ENCODE data around the gene EVA1C.
"Not testable (repeated sequence)": the region's sequence is repeated elsewhere in the genome, so short reads cannot be mapped to it uniquely, and the experiment has no call there.

The EVA1C gene

DNA sequence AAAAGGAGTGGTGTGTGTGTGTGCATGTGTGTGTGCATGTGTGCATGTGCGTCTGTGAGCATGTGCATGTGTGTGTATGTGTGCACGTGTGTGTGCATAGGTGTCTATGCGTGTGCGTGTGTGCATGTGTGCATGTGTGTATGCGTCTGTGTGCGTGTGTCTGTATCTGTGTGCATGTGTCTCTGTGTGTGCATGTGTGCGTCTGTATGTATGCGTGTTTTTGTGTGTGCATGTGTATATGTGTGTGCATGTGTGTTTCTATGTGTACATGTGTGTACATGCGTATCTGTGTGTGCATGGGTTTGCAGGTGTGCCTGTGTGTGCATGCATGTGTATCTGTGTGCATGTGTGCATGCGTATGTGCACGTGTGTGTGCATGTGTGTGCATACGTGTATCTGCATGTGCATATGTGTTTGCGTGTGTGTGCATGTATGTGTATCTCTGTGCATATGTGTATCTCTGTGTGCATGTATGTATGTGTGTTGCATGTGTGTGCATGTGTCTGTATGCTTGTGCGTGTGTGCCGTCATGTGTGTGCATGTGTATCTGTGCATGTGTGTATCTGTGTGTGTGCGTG lies 94.9 kb downstream of the EVA1C start:
- no peaks in the 10 kb centered on the region for H3K9me3 Mint-ChIP-seq
- no peaks in the 10 kb centered on the region for H3K27me3 Mint-ChIP-seq
- no peak overlapping the region for H3K27ac Mint-ChIP-seq
- H3K4me1 Mint-ChIP-seq (ENCODE audit: low read depth), result no peaks in the 10 kb centered on the region
- H3K4me3 Mint-ChIP-seq, result no peak overlapping the region
- H3K36me3 Mint-ChIP-seq (ENCODE audit: low read depth), result peaks cover 29% of the 10 kb centered on the region

DNA sequence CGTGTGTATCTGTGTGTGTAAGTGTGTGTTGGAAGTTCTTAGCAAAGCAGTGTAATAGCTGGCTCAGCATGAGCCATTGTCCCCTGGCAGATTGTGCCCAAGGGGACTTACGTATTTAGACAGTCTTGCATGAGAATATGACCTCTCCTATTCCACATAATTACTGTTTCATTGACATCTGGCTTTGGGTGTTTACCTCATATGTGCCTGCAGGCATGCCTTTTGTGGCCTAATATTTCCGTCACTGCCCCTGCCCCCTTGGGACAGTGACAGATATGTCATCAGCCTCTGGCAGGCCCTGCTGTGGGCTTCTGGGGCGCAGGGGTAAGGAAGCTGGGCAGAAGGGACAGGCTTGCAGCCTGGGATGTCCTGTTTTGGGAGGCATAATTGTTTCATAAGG lies 95.5 kb downstream of the EVA1C start:
- not testable (repeated sequence) for H3K27ac Mint-ChIP-seq; H3K4me3 Mint-ChIP-seq; H3K9me3 Mint-ChIP-seq; H3K4me1 Mint-ChIP-seq (ENCODE audit: low read depth); H3K27me3 Mint-ChIP-seq
- H3K36me3 Mint-ChIP-seq (ENCODE audit: low read depth), result peaks cover 29% of the 10 kb centered on the region

DNA sequence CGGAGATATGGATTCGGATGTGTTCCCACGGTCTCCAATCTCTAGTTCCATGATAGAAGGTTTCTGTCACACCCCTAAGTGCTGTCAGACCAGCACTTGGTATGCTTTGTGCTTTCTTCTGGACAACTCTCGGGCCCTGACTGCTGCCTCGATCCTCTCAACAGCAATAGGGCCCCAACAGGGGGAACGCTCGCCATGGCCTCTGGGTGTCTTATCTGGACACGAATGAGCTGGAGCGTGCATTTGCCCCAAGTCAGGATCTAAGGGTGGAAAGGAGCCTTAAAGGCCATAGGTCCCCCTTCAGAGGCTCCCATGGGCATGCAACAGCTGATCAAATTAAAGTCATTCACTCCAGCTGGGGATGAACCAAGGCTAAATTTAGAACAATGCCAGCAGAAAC lies 96.1 kb downstream of the EVA1C start:
- Mint-ChIP-seq H3K27me3 (no peaks in the 10 kb centered on the region), H3K4me3 (no peak overlapping the region), H3K4me1 (ENCODE audit: low read depth) (no peaks in the 10 kb centered on the region), H3K9me3 (no peaks in the 10 kb centered on the region), H3K36me3 (ENCODE audit: low read depth) (peaks cover 29% of the 10 kb centered on the region), H3K27ac (no peak overlapping the region)

DNA sequence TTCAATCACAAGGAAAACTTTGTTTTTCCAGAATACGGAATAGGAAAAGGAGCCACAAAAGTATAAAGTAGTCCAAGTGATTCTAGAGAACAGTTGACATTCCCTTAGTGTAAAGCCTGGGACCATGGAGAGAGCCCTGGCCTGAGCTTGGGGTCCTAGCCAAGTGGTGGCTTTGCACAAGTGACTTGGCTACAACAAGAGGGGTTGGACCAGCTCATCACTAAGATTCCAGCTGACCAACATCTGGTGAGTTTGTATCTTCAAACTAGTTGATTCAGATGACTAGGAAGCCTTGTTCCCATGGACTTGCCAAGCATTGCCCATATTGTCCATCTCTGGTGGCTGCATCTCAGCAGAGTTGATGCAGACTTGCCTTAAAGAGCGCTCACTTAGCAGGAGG lies 96.5 kb downstream of the EVA1C start:
- H3K9me3 Mint-ChIP-seq; H3K4me1 Mint-ChIP-seq (ENCODE audit: low read depth); H3K27ac Mint-ChIP-seq; H3K4me3 Mint-ChIP-seq; H3K27me3 Mint-ChIP-seq: not testable (repeated sequence)
- H3K36me3 Mint-ChIP-seq (ENCODE audit: low read depth), result peaks cover 25% of the 10 kb centered on the region

DNA sequence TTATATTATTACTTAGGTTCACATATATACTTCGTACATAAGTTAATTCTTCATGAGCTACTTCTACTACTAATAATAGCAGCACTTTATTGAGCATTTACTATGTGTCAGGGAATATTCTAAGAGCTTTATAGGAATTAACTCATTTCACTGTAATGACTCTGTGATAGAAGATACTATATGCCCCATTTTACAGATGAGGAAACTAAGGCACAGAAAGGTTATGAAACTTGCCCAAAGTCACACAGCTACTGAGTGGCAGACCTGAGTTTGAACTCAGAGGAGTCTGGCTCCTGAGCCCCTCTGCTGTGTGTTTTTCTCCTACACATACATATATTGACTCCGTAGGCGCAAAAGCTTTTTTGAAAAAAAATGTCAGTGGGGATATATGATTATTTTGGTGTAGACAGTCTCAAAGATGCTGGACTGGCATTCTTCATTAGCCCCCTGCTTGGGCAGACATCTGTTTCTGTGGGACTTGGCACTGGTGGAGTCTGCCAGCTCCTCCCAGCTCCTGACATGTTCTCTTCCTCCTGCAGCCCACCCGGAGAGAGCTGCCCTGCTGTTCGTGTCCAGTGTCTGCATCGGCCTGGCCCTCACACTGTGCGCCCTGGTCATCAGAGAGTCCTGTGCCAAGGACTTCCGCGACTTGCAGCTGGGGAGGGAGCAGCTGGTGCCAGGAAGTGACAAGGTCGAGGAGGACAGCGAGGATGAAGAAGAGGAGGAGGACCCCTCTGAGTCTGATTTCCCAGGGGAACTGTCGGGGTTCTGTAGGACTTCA lies 102.0 kb downstream of the EVA1C start:
- Mint-ChIP-seq H3K9me3 (no peaks in the 10 kb centered on the region), H3K36me3 (ENCODE audit: low read depth) (peaks cover 15% of the 10 kb centered on the region), H3K27ac (no peak overlapping the region), H3K4me3 (no peak overlapping the region), H3K4me1 (ENCODE audit: low read depth) (peaks cover 4% of the 10 kb centered on the region), H3K27me3 (no peaks in the 10 kb centered on the region)

DNA sequence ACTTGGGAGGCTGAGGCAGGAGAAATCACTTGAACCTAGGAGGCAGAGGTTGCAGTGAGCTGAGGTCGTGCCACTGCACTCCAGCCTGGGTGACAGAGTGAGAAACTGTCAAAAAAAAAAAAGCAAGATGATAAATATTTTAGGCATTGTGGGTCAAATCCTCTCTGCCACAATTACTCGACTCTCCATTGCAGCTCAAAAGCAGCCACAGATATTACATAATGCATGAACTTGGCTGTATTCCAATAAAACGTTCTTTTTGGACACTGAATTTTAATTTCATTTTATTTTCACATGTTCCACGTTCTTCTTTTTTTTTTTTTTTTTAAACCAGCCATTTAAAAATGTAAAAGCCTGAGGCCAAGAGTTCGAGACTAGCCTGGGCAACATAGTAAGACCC lies 103.4 kb downstream of the EVA1C start:
- no peaks in the 10 kb centered on the region for H3K9me3 Mint-ChIP-seq
- no peak overlapping the region for H3K4me3 Mint-ChIP-seq
- H3K27me3 Mint-ChIP-seq, result no peaks in the 10 kb centered on the region
- H3K27ac Mint-ChIP-seq, result no peak overlapping the region
- peaks cover 4% of the 10 kb centered on the region for H3K4me1 Mint-ChIP-seq (ENCODE audit: low read depth)
- peaks cover 12% of the 10 kb centered on the region for H3K36me3 Mint-ChIP-seq (ENCODE audit: low read depth)

DNA sequence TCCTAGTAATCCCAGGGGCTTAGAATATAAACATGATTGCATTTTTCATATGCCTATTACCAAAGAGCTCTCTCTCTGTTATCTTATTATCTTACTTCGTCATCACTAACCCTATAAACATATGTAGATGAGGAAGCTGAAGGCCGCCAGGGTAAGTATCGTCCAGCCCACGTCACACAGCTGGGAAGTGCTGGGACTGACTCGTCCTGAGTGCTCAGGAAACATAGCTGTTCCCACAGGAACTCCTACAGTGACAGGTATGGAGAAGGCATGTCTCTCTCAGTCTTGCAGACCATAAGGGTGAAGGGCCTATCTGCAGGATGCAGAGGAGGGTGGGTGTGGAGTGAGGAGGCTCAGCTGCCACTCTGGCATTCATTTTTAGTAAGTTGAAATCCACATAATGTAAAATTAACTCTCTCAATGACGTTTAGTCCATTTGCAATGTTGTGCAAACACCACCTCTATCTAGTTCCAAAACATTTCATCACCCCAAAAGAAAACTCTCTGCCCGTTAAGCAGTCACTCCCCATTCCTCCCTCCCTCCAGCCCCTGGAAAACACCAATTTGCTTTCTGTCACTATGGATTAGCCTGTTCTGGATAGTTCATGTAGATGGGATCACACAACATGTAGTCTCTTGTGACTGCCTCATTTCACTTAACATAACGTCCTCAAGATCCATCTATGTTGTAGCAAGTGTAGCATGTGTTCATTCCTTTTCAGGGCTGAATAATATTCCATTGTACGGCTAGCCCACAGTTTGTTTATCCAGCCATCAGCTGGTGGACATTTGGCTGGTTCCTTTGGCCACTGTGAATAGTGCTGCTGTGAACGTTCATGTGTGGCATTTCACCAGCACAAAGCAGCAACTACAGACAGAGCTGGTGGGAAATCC lies 104.5 kb downstream of the EVA1C start:
- no peak overlapping the region for H3K27ac Mint-ChIP-seq
- H3K9me3 Mint-ChIP-seq, result no peaks in the 10 kb centered on the region
- H3K36me3 Mint-ChIP-seq (ENCODE audit: low read depth), result peaks cover 7% of the 10 kb centered on the region
- peaks cover 4% of the 10 kb centered on the region for H3K4me1 Mint-ChIP-seq (ENCODE audit: low read depth)
- H3K27me3 Mint-ChIP-seq, result no peaks in the 10 kb centered on the region
- H3K4me3 Mint-ChIP-seq, result no peak overlapping the region

DNA sequence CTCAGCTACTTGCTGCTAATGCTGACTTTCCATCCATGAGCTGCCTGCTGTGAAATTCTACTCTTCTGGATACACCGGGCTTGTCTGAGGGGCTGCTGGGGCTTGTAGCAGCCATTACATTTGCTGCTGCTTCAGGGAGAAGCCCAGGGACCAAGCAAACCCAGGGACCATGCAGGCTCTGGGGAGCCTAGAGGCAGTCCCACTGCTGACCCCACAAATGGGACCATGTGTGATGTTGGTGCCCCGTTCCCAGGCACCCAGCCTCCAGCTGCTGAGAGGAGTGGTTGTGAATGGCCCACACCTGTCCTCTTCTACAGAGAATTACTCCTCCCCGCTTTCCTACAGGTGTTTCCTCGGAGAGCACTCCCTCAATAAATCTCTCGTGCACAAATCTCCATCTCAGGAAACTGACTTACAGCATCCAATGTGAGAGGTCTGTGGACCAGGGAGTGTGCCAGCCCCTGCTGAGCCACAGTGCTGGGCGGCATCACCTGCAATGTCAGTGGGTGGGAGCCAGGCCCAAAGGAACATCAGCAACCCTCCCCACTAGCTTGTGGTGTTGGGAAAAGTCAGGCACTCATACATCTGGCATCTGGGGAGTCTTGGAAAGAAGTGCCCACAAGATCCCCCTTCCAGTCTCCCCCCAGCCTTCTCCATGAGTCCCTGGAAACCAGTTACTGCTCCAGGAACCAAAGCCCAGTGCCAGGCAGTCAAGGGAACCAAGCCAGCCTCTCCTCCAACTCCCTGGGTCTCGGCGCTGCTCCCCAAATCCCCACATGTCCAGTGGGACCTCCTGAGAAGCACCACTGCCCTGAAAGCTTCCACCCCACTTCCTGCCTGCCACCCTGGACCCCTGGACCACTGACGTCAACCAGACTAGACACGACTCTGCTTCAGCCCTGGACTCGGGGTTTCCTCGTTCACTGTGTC lies 107.7 kb downstream of the EVA1C start:
- Mint-ChIP-seq H3K27me3 (no peaks in the 10 kb centered on the region), H3K4me1 (ENCODE audit: low read depth) (peaks cover 4% of the 10 kb centered on the region), H3K36me3 (ENCODE audit: low read depth) (peaks cover 7% of the 10 kb centered on the region), H3K4me3 (no peak overlapping the region), H3K9me3 (no peaks in the 10 kb centered on the region), H3K27ac (no peak overlapping the region)

DNA sequence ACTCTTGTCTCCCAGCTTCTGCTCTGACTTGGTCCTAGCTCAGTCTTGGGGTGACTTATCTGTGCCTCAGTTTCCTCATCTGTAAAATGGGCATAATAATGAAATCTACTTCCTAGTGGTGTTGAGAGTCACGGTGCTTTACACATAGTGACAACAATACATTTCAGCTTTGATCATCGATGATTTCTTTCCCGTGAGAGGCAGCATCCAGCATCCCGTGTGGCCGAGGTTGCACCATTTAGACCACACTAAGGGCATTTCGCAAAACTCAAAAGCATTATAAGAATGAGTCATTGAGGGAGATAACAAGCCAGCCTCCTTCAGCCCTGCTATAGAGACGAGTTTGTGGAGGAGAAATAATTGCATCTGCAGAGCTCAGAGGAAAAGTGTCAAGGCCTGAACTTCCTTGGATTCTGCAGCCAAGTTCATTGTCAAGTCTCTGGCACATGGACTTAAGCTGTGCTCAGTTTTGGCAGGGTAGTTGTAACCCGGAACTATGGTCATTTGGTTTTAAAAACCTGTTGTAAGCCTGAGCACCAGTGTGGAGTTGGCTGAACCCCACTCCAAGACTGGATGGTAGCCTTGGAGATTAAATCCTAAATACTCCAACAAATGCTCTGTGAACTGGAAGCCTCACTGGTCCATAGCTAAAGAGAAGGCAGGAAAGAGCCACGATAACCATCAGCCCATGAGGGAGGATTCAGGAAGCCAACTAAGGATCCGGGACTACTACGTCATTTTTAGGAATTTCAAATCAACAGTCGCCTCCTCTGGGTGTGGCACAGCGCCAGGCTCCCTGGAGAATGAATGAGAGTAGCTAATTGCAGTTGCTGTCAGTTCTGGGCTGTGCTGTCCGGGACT lies 108.6 kb downstream of the EVA1C start:
- peaks cover 4% of the 10 kb centered on the region for H3K36me3 Mint-ChIP-seq (ENCODE audit: low read depth)
- no peak overlapping the region for H3K4me3 Mint-ChIP-seq
- no peaks in the 10 kb centered on the region for H3K4me1 Mint-ChIP-seq (ENCODE audit: low read depth)
- H3K27me3 Mint-ChIP-seq, result no peaks in the 10 kb centered on the region
- H3K9me3 Mint-ChIP-seq, result no peaks in the 10 kb centered on the region
- no peak overlapping the region for H3K27ac Mint-ChIP-seq

DNA sequence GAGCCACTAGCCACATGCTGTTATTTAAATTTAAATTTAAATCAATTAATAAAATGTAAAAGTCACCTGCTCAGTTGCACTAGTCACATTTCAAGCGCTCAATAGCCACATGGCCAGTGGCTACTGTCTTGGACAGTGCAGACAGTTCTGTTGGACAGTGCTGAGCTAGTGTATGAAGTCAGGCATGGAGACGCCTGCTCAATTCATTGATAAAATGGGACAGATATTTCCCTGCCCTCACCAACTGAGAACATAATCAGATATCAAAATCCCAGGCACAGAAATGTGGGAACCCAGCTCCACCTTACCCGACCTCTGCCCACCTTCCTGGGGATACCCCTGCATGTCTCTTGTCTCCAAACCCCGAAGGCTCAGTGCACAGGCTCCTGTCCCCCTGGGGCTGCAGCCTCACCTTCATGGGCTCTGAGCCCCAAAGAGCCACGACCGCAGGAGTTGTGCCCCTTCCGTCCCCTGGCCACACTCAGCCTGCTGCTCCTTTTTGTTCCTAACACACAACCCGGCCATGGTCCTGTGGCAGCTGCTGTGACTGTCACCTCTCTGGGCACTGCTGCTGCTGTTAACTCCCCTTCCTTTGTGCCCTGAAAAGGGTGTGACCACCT lies 109.3 kb downstream of the EVA1C start:
- H3K27me3 Mint-ChIP-seq, result no peaks in the 10 kb centered on the region
- no peak overlapping the region for H3K27ac Mint-ChIP-seq
- H3K9me3 Mint-ChIP-seq, result no peaks in the 10 kb centered on the region
- no peak overlapping the region for H3K4me3 Mint-ChIP-seq
- H3K4me1 Mint-ChIP-seq (ENCODE audit: low read depth), result no peaks in the 10 kb centered on the region
- H3K36me3 Mint-ChIP-seq (ENCODE audit: low read depth), result peaks cover 4% of the 10 kb centered on the region

DNA sequence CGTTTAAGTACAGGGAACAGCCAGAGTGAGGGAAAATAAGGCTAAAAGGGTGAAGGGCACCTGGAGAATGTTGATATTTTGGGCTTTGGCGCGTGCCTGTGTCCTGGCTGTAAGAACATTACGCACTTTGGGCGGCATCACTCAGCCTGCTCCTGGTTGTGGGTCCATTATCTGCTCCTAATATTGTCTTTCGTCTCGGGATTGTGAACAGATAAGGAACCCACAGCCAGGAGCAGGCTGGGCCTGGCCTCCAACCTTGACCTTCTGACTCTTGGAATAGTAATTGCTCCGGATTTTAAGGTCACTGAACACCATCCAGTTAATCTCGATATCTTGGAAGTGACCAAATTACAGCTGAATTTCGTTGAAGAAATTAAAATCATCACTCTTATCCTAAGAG lies 111.0 kb downstream of the EVA1C start:
- H3K27me3 Mint-ChIP-seq, result no peaks in the 10 kb centered on the region
- H3K4me3 Mint-ChIP-seq, result no peak overlapping the region
- no peaks in the 10 kb centered on the region for H3K36me3 Mint-ChIP-seq (ENCODE audit: low read depth)
- no peaks in the 10 kb centered on the region for H3K4me1 Mint-ChIP-seq (ENCODE audit: low read depth)
- H3K27ac Mint-ChIP-seq, result no peak overlapping the region
- H3K9me3 Mint-ChIP-seq, result no peaks in the 10 kb centered on the region

DNA sequence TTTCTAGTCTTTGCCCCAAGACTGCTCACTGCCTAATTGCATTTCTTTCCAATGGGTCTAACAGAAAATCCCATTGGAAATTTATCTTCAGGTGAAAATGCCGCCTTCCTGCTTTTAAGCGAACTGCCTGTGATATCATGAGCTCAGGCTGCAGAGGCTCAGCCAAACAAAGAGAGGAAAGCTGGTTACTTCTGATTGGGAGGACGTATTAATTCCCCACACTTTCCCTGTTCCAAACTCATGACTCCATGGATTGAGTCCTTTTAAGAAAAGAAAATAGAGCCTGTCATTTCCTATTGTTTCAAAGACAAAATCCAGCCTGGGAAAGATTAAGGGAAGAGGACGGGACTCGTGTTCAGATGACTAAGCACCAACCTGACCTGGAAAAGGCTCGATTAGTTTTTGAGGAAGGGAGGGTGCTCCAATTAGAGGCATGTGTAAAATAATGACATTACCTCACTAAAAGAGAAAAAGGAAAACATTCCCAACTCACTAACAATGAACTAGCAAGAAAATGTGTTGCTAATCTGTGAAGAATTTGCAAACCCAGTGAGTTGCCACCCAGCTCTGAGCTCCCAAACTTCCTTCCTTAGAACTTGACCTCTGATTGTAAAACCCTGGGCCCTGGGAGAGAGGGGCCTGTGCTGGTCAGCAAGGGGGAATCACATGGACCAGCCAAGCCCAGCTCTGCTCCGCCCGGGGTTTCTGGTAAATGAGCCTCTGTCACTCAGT lies 111.6 kb downstream of the EVA1C start:
- H3K4me1 Mint-ChIP-seq (ENCODE audit: low read depth), result no peaks in the 10 kb centered on the region
- H3K36me3 Mint-ChIP-seq (ENCODE audit: low read depth), result no peaks in the 10 kb centered on the region
- no peak overlapping the region for H3K4me3 Mint-ChIP-seq
- no peaks in the 10 kb centered on the region for H3K27me3 Mint-ChIP-seq
- no peak overlapping the region for H3K27ac Mint-ChIP-seq
- no peaks in the 10 kb centered on the region for H3K9me3 Mint-ChIP-seq

DNA sequence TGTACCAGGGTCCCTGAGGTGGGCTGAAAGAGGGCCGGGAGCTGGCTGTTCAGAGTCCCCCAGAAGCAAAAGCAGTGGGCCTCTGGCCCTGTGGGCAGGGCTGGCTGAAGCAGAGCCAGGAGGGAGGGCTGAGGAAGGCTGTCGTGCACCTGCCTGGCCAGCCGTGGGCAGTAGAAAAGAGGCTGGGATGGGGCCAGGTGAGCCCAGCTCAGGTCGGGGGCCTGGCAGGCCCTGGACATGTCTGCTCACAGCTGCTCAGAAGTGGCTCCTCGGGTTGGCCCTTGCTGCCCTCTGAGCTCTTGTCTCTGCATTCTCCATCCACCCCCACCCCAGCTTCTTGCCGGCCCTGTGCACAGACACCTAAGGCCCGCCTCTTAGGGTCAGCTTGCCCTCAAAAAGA lies 112.8 kb downstream of the EVA1C start:
- Mint-ChIP-seq H3K36me3 (ENCODE audit: low read depth) (no peaks in the 10 kb centered on the region), H3K4me1 (ENCODE audit: low read depth) (no peaks in the 10 kb centered on the region), H3K9me3 (no peaks in the 10 kb centered on the region), H3K27me3 (no peaks in the 10 kb centered on the region), H3K27ac (no peak overlapping the region), H3K4me3 (no peak overlapping the region)
